SK-N-SH treated with all-trans-retinoic acid at 6 μM for 48 hours (cell line): ENCODE results near the gene LRRC66.

ENCODE experiments used
- ATAC-seq: fragments of 200-7000 bp; cut with Tn5 transposase; 3 replicates; pipeline ENCODE4 v1.9.1; 2020; ENCODE audit warnings: mild to moderate bottlenecking, moderate library complexity
- BACH2 ChIP-seq: fragments of 250-450 bp; sonication (Bioruptor Pico); IDR thresholded peaks from 2 replicates; pipeline ENCODE4 v1.9.0; 2021; ENCODE audit warnings: mild to moderate bottlenecking, borderline replicate concordance
- CSDC2 ChIP-seq: fragments of 250-450 bp; sonication (Bioruptor Pico); IDR thresholded peaks from 2 replicates; pipeline ENCODE4 v1.5.0; 2020; ENCODE audit warnings: mild to moderate bottlenecking, moderate library complexity
- GLIS3 ChIP-seq: fragments of 250-450 bp; sonication (Bioruptor Pico); IDR thresholded peaks from 2 replicates; pipeline ENCODE4 v1.5.0; 2020; ENCODE audit warnings: mild to moderate bottlenecking, moderate library complexity
- ISL1 ChIP-seq: fragments of 250-450 bp; sonication (Bioruptor Pico); IDR thresholded peaks from 2 replicates; pipeline ENCODE4 v2.1.2; 2022; ENCODE audit warnings: mild to moderate bottlenecking, moderate library complexity
- OSR1 ChIP-seq: fragments of 250-450 bp; sonication (Bioruptor Pico); IDR thresholded peaks from 2 replicates; pipeline ENCODE4 v1.8.0; 2022; ENCODE audit warnings: moderate library complexity, mild to moderate bottlenecking, inconsistent platforms
- PPARA ChIP-seq: fragments of 250-450 bp; sonication (Bioruptor Pico); IDR thresholded peaks from 2 replicates; pipeline ENCODE4 v1.5.0; 2020; ENCODE audit warnings: mild to moderate bottlenecking, borderline replicate concordance
- RARB ChIP-seq: fragments of 250-450 bp; sonication (Bioruptor Pico); IDR thresholded peaks from 2 replicates; pipeline ENCODE4 v1.8.0; 2021; ENCODE audit warnings: mild to moderate bottlenecking, moderate library complexity
- SNAI2 ChIP-seq: fragments of 250-450 bp; sonication (Bioruptor Pico); IDR thresholded peaks from 2 replicates; pipeline ENCODE4 v1.5.0; 2020; ENCODE audit warnings: mild to moderate bottlenecking, moderate library complexity
- TCF4 ChIP-seq: fragments of 250-450 bp; sonication (Bioruptor Pico); IDR thresholded peaks from 2 replicates; pipeline ENCODE4 v1.8.0; 2021; ENCODE audit warnings: mild to moderate bottlenecking, moderate library complexity, borderline replicate concordance
- TOX ChIP-seq: fragments of 250-450 bp; sonication (Bioruptor Pico); IDR thresholded peaks from 2 replicates; pipeline ENCODE4 v1.8.0; 2021; ENCODE audit warnings: mild to moderate bottlenecking, moderate library complexity, borderline replicate concordance
- ZC3H10 ChIP-seq: fragments of 250-450 bp; sonication (Bioruptor Pico); IDR thresholded peaks from 2 replicates; pipeline ENCODE4 v1.5.1; 2021; ENCODE audit warnings: mild to moderate bottlenecking, moderate library complexity
- ZFP3 ChIP-seq: fragments of 250-450 bp; sonication (Bioruptor Pico); IDR thresholded peaks from 2 replicates; pipeline ENCODE4 v1.5.0; 2020; ENCODE audit warnings: mild to moderate bottlenecking, moderate library complexity
- ZFP30 ChIP-seq: fragments of 450-650 bp; formaldehyde crosslinking; IDR thresholded peaks from 2 replicates; pipeline ENCODE4 v1.5.0; 2022; ENCODE audit warnings: mild to moderate bottlenecking, moderate library complexity
- ZNF565 ChIP-seq: fragments of 450-650 bp; formaldehyde crosslinking; conservative IDR thresholded peaks from 2 replicates; pipeline ENCODE4 v1.5.0; 2020; ENCODE audit warnings: low read depth, mild to moderate bottlenecking, moderate library complexity
- ZNF8 ChIP-seq: fragments of 450-650 bp; formaldehyde crosslinking; IDR thresholded peaks from 2 replicates; pipeline ENCODE4 v1.5.0; 2020; ENCODE audit warnings: mild to moderate bottlenecking, moderate library complexity
- TF ChIP-seq, protein P1 (sequence below): fragments of 250-450 bp; sonication (Bioruptor Pico); IDR thresholded peaks from 2 replicates; pipeline ENCODE4 v1.5.0; 2020; ENCODE audit warnings: mild to moderate bottlenecking, moderate library complexity
- TF ChIP-seq, protein P2 (sequence below): fragments of 250-450 bp; sonication (Bioruptor Pico); IDR thresholded peaks from 2 replicates; pipeline ENCODE4 v1.8.0; 2021; ENCODE audit warnings: low read depth, mild to moderate bottlenecking, moderate library complexity, borderline replicate concordance
- TF ChIP-seq, protein P3 (sequence below): fragments of 250-450 bp; sonication (Bioruptor Pico); IDR thresholded peaks from 2 replicates; pipeline ENCODE4 v1.5.1; 2021; ENCODE audit warnings: mild to moderate bottlenecking, moderate library complexity
- TF ChIP-seq, protein P4 (sequence below): fragments of 250-450 bp; sonication (Bioruptor Pico); IDR thresholded peaks from 2 replicates; pipeline ENCODE4 v1.5.1; 2020; ENCODE audit warnings: low read depth, mild to moderate bottlenecking, moderate library complexity

The LRRC66 gene

DNA sequence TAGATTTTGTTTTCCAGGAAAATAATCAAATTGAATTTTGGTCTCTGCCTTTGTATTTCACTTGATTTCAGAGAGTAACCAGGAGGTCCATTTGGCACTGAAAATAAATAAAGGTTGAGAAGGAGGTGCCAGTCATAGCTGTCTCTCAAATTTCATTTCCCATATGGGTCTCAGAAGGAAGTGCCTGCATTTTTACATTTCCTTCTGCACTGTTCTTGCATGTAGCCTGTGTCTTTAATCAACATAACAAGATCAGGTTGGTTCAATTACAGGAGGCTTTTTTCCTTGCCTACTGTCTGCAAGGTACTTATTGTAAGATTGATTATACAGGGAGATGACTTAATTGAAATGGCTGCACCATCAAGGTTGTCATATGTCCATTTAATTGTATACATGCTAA, 15.7 kb downstream of the LRRC66 start:
- TF ChIP-seq TOX (CRISPR knock-in tag), result no peak
- no peak for TF ChIP-seq OSR1 (CRISPR knock-in tag)
- TF ChIP-seq ZNF8, result no peak
- TF ChIP-seq, protein P1, sequence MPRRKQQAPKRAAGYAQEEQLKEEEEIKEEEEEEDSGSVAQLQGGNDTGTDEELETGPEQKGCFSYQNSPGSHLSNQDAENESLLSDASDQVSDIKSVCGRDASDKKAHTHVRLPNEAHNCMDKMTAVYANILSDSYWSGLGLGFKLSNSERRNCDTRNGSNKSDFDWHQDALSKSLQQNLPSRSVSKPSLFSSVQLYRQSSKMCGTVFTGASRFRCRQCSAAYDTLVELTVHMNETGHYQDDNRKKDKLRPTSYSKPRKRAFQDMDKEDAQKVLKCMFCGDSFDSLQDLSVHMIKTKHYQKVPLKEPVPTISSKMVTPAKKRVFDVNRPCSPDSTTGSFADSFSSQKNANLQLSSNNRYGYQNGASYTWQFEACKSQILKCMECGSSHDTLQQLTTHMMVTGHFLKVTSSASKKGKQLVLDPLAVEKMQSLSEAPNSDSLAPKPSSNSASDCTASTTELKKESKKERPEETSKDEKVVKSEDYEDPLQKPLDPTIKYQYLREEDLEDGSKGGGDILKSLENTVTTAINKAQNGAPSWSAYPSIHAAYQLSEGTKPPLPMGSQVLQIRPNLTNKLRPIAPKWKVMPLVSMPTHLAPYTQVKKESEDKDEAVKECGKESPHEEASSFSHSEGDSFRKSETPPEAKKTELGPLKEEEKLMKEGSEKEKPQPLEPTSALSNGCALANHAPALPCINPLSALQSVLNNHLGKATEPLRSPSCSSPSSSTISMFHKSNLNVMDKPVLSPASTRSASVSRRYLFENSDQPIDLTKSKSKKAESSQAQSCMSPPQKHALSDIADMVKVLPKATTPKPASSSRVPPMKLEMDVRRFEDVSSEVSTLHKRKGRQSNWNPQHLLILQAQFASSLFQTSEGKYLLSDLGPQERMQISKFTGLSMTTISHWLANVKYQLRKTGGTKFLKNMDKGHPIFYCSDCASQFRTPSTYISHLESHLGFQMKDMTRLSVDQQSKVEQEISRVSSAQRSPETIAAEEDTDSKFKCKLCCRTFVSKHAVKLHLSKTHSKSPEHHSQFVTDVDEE, result no peak
- no peak for TF ChIP-seq ZNF565 (CRISPR knock-in tag)
- TF ChIP-seq, all 23 proteins: peak for 0
- no peak for ATAC-seq

DNA sequence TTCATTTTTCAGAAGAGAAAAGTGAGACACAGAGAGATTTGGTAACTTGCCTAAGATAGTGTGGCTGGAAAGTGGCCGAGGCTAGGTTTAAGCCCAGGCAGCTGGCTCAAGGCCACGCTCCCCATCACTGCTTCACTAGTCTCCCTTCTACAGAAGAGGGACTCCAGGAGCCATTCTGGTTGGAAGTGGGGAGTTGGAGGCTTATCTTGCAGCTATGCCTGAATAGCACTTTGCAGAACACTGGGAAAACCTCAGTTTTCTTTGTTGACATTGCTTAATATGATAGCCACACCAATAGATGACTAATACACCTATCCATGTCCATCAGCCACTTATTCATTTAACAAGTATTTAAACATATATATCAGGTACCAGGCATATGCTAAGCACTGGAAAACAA, 18.5 kb downstream of the LRRC66 start:
- TF ChIP-seq ZNF8 (no peak), BACH2 (CRISPR knock-in tag) (no peak), OSR1 (CRISPR knock-in tag) (no peak), TCF4 (no peak), GLIS3 (CRISPR knock-in tag) (no peak)
- TF ChIP-seq, protein P2, sequence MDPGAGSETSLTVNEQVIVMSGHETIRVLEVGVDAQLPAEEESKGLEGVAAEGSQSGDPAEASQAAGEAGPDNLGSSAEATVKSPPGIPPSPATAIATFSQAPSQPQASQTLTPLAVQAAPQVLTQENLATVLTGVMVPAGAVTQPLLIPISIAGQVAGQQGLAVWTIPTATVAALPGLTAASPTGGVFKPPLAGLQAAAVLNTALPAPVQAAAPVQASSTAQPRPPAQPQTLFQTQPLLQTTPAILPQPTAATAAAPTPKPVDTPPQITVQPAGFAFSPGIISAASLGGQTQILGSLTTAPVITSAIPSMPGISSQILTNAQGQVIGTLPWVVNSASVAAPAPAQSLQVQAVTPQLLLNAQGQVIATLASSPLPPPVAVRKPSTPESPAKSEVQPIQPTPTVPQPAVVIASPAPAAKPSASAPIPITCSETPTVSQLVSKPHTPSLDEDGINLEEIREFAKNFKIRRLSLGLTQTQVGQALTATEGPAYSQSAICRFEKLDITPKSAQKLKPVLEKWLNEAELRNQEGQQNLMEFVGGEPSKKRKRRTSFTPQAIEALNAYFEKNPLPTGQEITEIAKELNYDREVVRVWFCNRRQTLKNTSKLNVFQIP, result no peak
- ATAC-seq, result no peak

DNA sequence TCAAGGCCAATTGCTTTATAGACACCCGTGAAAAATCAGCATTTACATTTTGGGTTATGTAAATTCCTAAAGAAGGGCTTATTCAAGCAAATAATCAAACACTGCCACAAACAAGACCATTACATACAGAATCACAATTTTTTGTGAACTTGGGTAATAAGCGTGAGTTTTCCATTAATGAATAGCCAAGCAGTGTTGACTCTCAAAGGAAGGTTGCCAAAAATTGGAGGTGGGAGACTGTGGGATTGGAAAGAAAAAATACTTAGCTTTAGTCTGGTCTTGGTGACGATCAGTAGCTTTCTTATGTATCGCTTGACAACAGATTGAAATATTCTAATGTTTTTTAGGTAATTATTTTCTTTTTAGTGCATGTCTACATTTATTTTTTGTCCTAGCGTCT, 20.9 kb downstream of the LRRC66 start:
- TF ChIP-seq TCF4, result no peak
- no peak for TF ChIP-seq ZNF8
- TF ChIP-seq BACH2 (CRISPR knock-in tag), result no peak
- TF ChIP-seq TOX (CRISPR knock-in tag), result no peak
- TF ChIP-seq, protein P3, sequence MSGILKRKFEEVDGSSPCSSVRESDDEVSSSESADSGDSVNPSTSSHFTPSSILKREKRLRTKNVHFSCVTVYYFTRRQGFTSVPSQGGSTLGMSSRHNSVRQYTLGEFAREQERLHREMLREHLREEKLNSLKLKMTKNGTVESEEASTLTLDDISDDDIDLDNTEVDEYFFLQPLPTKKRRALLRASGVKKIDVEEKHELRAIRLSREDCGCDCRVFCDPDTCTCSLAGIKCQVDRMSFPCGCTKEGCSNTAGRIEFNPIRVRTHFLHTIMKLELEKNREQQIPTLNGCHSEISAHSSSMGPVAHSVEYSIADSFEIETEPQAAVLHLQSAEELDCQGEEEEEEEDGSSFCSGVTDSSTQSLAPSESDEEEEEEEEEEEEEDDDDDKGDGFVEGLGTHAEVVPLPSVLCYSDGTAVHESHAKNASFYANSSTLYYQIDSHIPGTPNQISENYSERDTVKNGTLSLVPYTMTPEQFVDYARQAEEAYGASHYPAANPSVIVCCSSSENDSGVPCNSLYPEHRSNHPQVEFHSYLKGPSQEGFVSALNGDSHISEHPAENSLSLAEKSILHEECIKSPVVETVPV (CRISPR knock-in tag), result no peak
- TF ChIP-seq ZFP3 (CRISPR knock-in tag), result no peak
- TF ChIP-seq, protein P4, sequence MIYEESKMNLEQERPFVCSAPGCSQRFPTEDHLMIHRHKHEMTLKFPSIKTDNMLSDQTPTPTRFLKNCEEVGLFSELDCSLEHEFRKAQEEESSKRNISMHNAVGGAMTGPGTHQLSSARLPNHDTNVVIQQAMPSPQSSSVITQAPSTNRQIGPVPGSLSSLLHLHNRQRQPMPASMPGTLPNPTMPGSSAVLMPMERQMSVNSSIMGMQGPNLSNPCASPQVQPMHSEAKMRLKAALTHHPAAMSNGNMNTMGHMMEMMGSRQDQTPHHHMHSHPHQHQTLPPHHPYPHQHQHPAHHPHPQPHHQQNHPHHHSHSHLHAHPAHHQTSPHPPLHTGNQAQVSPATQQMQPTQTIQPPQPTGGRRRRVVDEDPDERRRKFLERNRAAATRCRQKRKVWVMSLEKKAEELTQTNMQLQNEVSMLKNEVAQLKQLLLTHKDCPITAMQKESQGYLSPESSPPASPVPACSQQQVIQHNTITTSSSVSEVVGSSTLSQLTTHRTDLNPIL (CRISPR knock-in tag), result no peak
- TF ChIP-seq RARB (CRISPR knock-in tag), result no peak
- no peak for TF ChIP-seq CSDC2 (CRISPR knock-in tag)
- no peak for TF ChIP-seq SNAI2 (CRISPR knock-in tag)
- no peak for TF ChIP-seq PPARA (CRISPR knock-in tag)
- no peak for TF ChIP-seq OSR1 (CRISPR knock-in tag)
- TF ChIP-seq ZC3H10, result no peak
- no peak for TF ChIP-seq ZNF565 (CRISPR knock-in tag)
- TF ChIP-seq, protein P2, result no peak
- TF ChIP-seq, protein P1, result no peak
- no peak for TF ChIP-seq ISL1 (CRISPR knock-in tag)
- TF ChIP-seq ZFP30 (CRISPR knock-in tag), result no peak
- ATAC-seq, result no peak
